Caco-2 (cell line): Measurements from ENCODE around the gene LURAP1L. TPM values are rescaled to one million over a fixed set of nuclear protein-coding genes. Genes with fewer than 3 reads are reported as not detected.

ENCODE experiments used
- BruUV-seq: library from RNA; stranded (reverse); fragments of 400-500 nt; replicated peaks from 2 replicates; lab custom pipeline; 2021; lab: Mats Ljungman, UMichigan
- CTCF ChIA-PET: fragments of 300-600 bp; sonication (Branson Sonifier 250); formaldehyde crosslinking; loops from one replicate; lab custom pipeline; 2022; ENCODE audit warnings: antibody characterized with exemption; lab: Charles Lee
- POLR2A ChIA-PET: fragments of 300-600 bp; sonication (Branson Sonifier 250); formaldehyde crosslinking; loops from one replicate; lab custom pipeline; 2022; ENCODE audit warnings: antibody characterized with exemption; lab: Charles Lee
- DNase-seq, 2 experiments: peaks; one replicate each; pipeline versions ENCODE4 v3.0.0 to v3.0.0-alpha.2; 2020 to 2022
- H3K27me3 ChIP-seq: replicated peaks from 2 replicates; pipeline ENCODE4 v1.6.0; 2011; ENCODE audit warnings: low read length; ENCODE audit not compliant: control insufficient read depth, insufficient read depth
- H3K36me3 ChIP-seq: 2 replicates; pipeline ENCODE4 v1.5.1; 2011; ENCODE audit warnings: low read length; ENCODE audit not compliant: control insufficient read depth, insufficient read depth
- H3K4me1 ChIP-seq: fragments of 250-450 bp; sonication (Bioruptor Pico); 2 replicates; pipeline ENCODE4 v1.5.1; 2020; ENCODE audit warnings: mild to moderate bottlenecking
- H3K4me3 ChIP-seq: 2 replicates; pipeline ENCODE4 v1.5.1; 2011; ENCODE audit warnings: low read depth, mild to moderate bottlenecking, control low read depth, low read length
- H3K9me3 ChIP-seq: fragments of 250-450 bp; sonication (Bioruptor Pico); 2 replicates; pipeline ENCODE4 v1.5.1; 2020; ENCODE audit warnings: mild to moderate bottlenecking, moderate library complexity
- H3K27ac Mint-ChIP-seq: one replicate; pipeline ENCODE4 v1.8.0; 2022; ENCODE audit warnings: mixed read lengths; ENCODE audit not compliant: unreplicated experiment
- H3K27me3 Mint-ChIP-seq: one replicate; pipeline ENCODE4 v1.8.0; 2022; ENCODE audit warnings: mixed read lengths; ENCODE audit not compliant: insufficient read depth, unreplicated experiment
- H3K36me3 Mint-ChIP-seq: one replicate; pipeline ENCODE4 v1.8.0; 2022; ENCODE audit warnings: mild to moderate bottlenecking, mixed read lengths; ENCODE audit not compliant: insufficient read depth, unreplicated experiment
- H3K4me1 Mint-ChIP-seq: one replicate; pipeline ENCODE4 v1.8.0; 2022; ENCODE audit warnings: low read depth, mixed read lengths; ENCODE audit not compliant: unreplicated experiment
- H3K4me3 Mint-ChIP-seq: one replicate; pipeline ENCODE4 v1.8.0; 2022; ENCODE audit warnings: mild to moderate bottlenecking, moderate library complexity, mixed read lengths; ENCODE audit not compliant: unreplicated experiment
- H3K9me3 Mint-ChIP-seq: one replicate; pipeline ENCODE4 v1.8.0; 2022; ENCODE audit warnings: mixed read lengths; ENCODE audit not compliant: unreplicated experiment
- intact Hi-C: fragments of 100-400 bp; cut with micrococcal nuclease; formaldehyde crosslinking; loops from one replicate; pipeline ENCODE4 v1.10.0; 2022; ENCODE audit not compliant: unreplicated experiment
- total RNA-seq: library from RNA; stranded (reverse); gene quantifications from 2 replicates; pipeline ENCODE4 v1.2.3, GENCODE V29; 2022
- TF ChIP-seq, protein P1 (sequence below), 2 experiments: fragments of 200-600 bp in 1 of 2; IDR thresholded peaks; 1 replicate in 1 of 2; 2 replicates in 1 of 2; pipeline versions ENCODE4 v1.5.1 to v1.8.0; 2011 to 2022; ENCODE audit warnings: antibody characterized with exemption in 1 of 2, control low read depth in 1 of 2, inconsistent platforms in 1 of 2, low read depth in 1 of 2, low read length in 1 of 2, mild to moderate bottlenecking in 1 of 2, moderate library complexity in 1 of 2; ENCODE audit not compliant: insufficient read depth in 1 of 2, severe bottlenecking in 1 of 2, unreplicated experiment in 1 of 2

LURAP1L gene
- total RNA-seq, 1 experiment from 2014 or later, result not detected

DNA sequence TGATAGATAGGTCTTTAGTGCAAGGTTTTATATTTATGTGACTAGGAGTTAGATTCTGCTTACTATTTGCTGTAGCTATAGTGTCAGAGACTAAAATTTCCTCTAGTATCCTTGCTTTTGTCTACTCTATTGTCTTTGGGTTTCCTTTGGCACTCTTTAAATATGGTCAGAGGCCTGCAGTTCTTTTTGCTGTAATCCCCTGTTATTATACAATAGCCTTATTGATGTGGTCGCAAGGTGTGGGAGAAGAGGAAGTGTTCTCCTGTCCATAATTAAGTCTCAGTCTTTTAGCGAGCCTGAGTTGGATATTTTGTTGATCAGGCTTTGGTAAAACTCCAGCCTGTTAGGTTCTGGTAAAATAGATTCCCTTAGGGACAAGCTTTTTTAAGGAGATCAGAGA is 34.9 kb downstream of the LURAP1L start:
- Mint-ChIP-seq H3K27ac (no peak overlapping the region), H3K4me1 (no peaks in the 10 kb centered on the region), H3K9me3 (no peaks in the 10 kb centered on the region), H3K27me3 (peaks cover 3% of the 10 kb centered on the region), H3K36me3 (no peaks in the 10 kb centered on the region), H3K4me3 (no peak overlapping the region)
- no peak for DNase-seq
- POLR2A ChIA-PET, result no interaction called here
- Histone ChIP-seq H3K36me3 (no peaks in the 10 kb centered on the region), H3K4me1 (no peaks in the 10 kb centered on the region), H3K27me3 (no peaks in the 10 kb centered on the region), H3K4me3 (no peak overlapping the region), H3K9me3 (no peaks in the 10 kb centered on the region)
- TF ChIP-seq, protein P1, sequence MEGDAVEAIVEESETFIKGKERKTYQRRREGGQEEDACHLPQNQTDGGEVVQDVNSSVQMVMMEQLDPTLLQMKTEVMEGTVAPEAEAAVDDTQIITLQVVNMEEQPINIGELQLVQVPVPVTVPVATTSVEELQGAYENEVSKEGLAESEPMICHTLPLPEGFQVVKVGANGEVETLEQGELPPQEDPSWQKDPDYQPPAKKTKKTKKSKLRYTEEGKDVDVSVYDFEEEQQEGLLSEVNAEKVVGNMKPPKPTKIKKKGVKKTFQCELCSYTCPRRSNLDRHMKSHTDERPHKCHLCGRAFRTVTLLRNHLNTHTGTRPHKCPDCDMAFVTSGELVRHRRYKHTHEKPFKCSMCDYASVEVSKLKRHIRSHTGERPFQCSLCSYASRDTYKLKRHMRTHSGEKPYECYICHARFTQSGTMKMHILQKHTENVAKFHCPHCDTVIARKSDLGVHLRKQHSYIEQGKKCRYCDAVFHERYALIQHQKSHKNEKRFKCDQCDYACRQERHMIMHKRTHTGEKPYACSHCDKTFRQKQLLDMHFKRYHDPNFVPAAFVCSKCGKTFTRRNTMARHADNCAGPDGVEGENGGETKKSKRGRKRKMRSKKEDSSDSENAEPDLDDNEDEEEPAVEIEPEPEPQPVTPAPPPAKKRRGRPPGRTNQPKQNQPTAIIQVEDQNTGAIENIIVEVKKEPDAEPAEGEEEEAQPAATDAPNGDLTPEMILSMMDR (IDR thresholded peaks at IDR 0.05; ENCODE audit: insufficient read depth in 1 of 2, low read depth in 1 of 2, low read length in 1 of 2, severe bottlenecking in 1 of 2, unreplicated experiment in 1 of 2), result no peak
- no TSS peak for BruUV-seq
- intact Hi-C loops, result no loop called here
- CTCF ChIA-PET, result no interaction called here

DNA sequence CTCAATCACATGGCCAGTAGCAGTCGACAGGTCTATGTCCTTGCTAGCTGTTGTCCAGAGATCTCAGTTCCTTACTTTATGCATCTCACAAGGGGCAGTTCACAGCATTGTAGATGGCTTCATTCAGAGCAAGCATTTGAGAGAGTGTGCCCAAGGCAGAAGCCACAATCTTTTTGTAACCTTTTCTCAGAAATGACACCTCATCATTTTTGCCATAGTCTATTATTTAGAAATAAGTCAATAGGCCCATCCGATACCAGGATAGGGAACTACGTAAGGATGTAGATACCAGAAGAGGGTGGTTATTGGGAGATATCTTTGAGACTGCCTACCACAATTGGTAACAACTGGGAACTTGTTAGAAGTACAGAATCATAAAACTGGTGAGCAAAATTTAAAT is 37.1 kb downstream of the LURAP1L start:
- CTCF ChIA-PET, result no interaction called here

DNA sequence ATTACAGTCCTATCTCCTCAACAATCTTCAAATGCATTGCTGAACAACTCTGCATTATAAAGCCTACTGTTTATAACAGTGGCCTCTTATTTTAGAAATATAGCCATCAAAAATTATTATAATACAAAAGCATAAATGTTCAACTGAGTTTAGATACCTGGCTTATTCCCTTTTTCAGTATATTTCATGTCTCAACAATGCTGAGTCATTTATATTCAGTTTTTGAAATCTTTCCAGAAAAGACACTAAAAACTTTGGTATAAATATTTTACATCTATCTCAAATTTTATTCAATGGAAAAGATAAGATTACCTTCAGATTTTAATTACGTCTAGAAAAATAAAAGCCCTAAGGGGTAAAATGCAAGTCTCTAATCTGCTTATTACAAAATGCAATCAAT is 37.9 kb downstream of the LURAP1L start:
- Mint-ChIP-seq H3K27me3 (peaks cover 1% of the 10 kb centered on the region), H3K4me3 (no peak overlapping the region), H3K36me3 (no peaks in the 10 kb centered on the region), H3K4me1 (no peaks in the 10 kb centered on the region), H3K27ac (no peak overlapping the region), H3K9me3 (no peaks in the 10 kb centered on the region)
- BruUV-seq, result no TSS peak
- H3K9me3 ChIP-seq, result no peaks in the 10 kb centered on the region
- no peak for DNase-seq
- TF ChIP-seq, protein P1 (IDR thresholded peaks at IDR 0.05; ENCODE audit: insufficient read depth in 1 of 2, low read depth in 1 of 2, low read length in 1 of 2, severe bottlenecking in 1 of 2, unreplicated experiment in 1 of 2), result no peak
- ChIA-PET CTCF (no interaction called here), POLR2A (no interaction called here)
- intact Hi-C loops, result no loop called here
- H3K4me1 ChIP-seq, result no peaks in the 10 kb centered on the region
- H3K27me3 ChIP-seq, result no peaks in the 10 kb centered on the region
- H3K4me3 ChIP-seq, result no peak overlapping the region
- no peaks in the 10 kb centered on the region for H3K36me3 ChIP-seq

More for the DNA sequence above, 37.1 kb downstream of the LURAP1L start:
- H3K27me3 ChIP-seq, result no peaks in the 10 kb centered on the region
- H3K4me1 ChIP-seq, result no peaks in the 10 kb centered on the region
- H3K4me3 ChIP-seq, result no peak overlapping the region
- H3K9me3 Mint-ChIP-seq, result no peaks in the 10 kb centered on the region
- no peak overlapping the region for H3K27ac Mint-ChIP-seq
- no peaks in the 10 kb centered on the region for H3K9me3 ChIP-seq
- H3K36me3 Mint-ChIP-seq, result no peaks in the 10 kb centered on the region
- no peaks in the 10 kb centered on the region for H3K4me1 Mint-ChIP-seq
- no peaks in the 10 kb centered on the region for H3K36me3 ChIP-seq
- POLR2A ChIA-PET, result no interaction called here
- TF ChIP-seq, protein P1 (IDR thresholded peaks at IDR 0.05; ENCODE audit: insufficient read depth in 1 of 2, low read depth in 1 of 2, low read length in 1 of 2, severe bottlenecking in 1 of 2, unreplicated experiment in 1 of 2), result no peak
- DNase-seq, result no peak
- BruUV-seq, result no TSS peak
- H3K27me3 Mint-ChIP-seq, result peaks cover 3% of the 10 kb centered on the region
- intact Hi-C loops, result no loop called here
- no peak overlapping the region for H3K4me3 Mint-ChIP-seq
